HEK293T (cell line): ENCODE measurements around the gene KCND2.

Source experiments
- CTCF ChIA-PET: fragments of 350-600 bp; formaldehyde crosslinking; extraction: SDS; loops from one replicate; lab custom pipeline; 2021; ENCODE audit warnings: antibody characterized with exemption, inconsistent platforms; lab: Yijun Ruan, JAX
- POLR2A ChIA-PET: fragments of 350-600 bp; formaldehyde crosslinking; extraction: SDS; loops from one replicate; lab custom pipeline; 2020; ENCODE audit warnings: antibody characterized with exemption, inconsistent platforms; lab: Yijun Ruan, JAX
- DNase-seq: peaks from one replicate; pipeline ENCODE4 v3.0.0; 2012; ENCODE audit warnings: mixed read lengths; ENCODE audit errors: extremely low spot score
- ARNT ChIP-seq: fragments of 450-650 bp; IDR thresholded peaks from 2 replicates; pipeline ENCODE4 v1.6.1; 2017; ENCODE audit warnings: mild to moderate bottlenecking
- BHLHE40 ChIP-seq: fragments of 450-650 bp; IDR thresholded peaks from 2 replicates; pipeline ENCODE4 v1.6.1; 2016; ENCODE audit warnings: mild to moderate bottlenecking, moderate library complexity, borderline replicate concordance
- CTBP1 ChIP-seq: fragments of 450-650 bp; IDR thresholded peaks from 2 replicates; pipeline ENCODE4 v1.6.1; 2016; ENCODE audit warnings: borderline replicate concordance
- ELF4 ChIP-seq: fragments of 450-650 bp; IDR thresholded peaks from 2 replicates; pipeline ENCODE4 v1.6.1; 2017; ENCODE audit warnings: antibody characterized with exemption
- FOXA1 ChIP-seq: fragments of 450-650 bp; IDR thresholded peaks from 2 replicates; pipeline ENCODE4 v1.6.1; 2016; ENCODE audit warnings: mild to moderate bottlenecking
- FOXK2 ChIP-seq: fragments of 450-650 bp; IDR thresholded peaks from 2 replicates; pipeline ENCODE4 v1.6.1; 2016; ENCODE audit warnings: mild to moderate bottlenecking
- FOXM1 ChIP-seq: fragments of 450-650 bp; IDR thresholded peaks from 2 replicates; pipeline ENCODE4 v1.6.1; 2017; ENCODE audit warnings: mild to moderate bottlenecking, borderline replicate concordance
- HDGF ChIP-seq: fragments of 450-650 bp; IDR thresholded peaks from 2 replicates; pipeline ENCODE4 v1.6.1; 2017; ENCODE audit warnings: antibody characterized with exemption, borderline replicate concordance
- L3MBTL2 ChIP-seq: fragments of 450-650 bp; conservative IDR thresholded peaks from 2 replicates; pipeline ENCODE4 v1.6.1; 2016; ENCODE audit warnings: mild to moderate bottlenecking
- LEF1 ChIP-seq: fragments of 450-650 bp; IDR thresholded peaks from 2 replicates; pipeline ENCODE4 v1.6.1; 2017; ENCODE audit warnings: mild to moderate bottlenecking, borderline replicate concordance
- NFRKB ChIP-seq: fragments of 450-650 bp; IDR thresholded peaks from 2 replicates; pipeline ENCODE4 v1.6.1; 2016; ENCODE audit warnings: mild to moderate bottlenecking, moderate library complexity
- SP1 ChIP-seq: fragments of 450-650 bp; IDR thresholded peaks from 2 replicates; pipeline ENCODE4 v1.6.1; 2017
- SUZ12 ChIP-seq: fragments of 450-650 bp; IDR thresholded peaks from 2 replicates; pipeline ENCODE4 v1.6.1; 2016; ENCODE audit warnings: mild to moderate bottlenecking
- TARDBP ChIP-seq: fragments of 450-650 bp; IDR thresholded peaks from 2 replicates; pipeline ENCODE4 v1.6.1; 2016
- ZNF384 ChIP-seq: fragments of 450-650 bp; IDR thresholded peaks from 2 replicates; pipeline ENCODE4 v1.6.1; 2016
- TF ChIP-seq, protein P1 (sequence below): fragments of 450-650 bp; IDR thresholded peaks from 2 replicates; pipeline ENCODE4 v1.6.1; 2016

Gene KCND2

DNA sequence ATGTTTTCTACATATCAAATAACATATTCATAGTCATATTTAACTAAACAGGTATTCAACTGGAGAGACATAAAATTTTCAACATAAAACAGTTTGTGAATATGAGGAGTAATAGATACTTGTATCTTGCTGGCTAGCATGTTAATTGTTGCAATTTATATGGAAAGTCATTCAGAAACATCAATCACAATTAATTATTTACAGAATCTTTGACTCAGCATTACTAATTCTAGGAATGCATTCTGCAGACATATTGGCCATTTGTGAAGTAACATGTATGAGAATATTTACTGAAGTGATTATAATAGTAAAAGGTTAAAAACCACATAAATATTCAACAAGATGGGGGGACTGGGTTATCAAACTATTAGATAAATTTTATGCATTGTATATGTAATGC is 381.3 kb downstream of the KCND2 start:
- no peak for DNase-seq
- TF ChIP-seq, protein P1, sequence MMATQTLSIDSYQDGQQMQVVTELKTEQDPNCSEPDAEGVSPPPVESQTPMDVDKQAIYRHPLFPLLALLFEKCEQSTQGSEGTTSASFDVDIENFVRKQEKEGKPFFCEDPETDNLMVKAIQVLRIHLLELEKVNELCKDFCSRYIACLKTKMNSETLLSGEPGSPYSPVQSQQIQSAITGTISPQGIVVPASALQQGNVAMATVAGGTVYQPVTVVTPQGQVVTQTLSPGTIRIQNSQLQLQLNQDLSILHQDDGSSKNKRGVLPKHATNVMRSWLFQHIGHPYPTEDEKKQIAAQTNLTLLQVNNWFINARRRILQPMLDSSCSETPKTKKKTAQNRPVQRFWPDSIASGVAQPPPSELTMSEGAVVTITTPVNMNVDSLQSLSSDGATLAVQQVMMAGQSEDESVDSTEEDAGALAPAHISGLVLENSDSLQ, result no peak
- TF ChIP-seq CTBP1, result no peak
- no peak for TF ChIP-seq FOXM1
- no peak for TF ChIP-seq BHLHE40
- TF ChIP-seq SP1, result no peak
- TF ChIP-seq NFRKB, result no peak
- POLR2A ChIA-PET, result no interaction called here
- CTCF ChIA-PET, result no interaction called here

DNA sequence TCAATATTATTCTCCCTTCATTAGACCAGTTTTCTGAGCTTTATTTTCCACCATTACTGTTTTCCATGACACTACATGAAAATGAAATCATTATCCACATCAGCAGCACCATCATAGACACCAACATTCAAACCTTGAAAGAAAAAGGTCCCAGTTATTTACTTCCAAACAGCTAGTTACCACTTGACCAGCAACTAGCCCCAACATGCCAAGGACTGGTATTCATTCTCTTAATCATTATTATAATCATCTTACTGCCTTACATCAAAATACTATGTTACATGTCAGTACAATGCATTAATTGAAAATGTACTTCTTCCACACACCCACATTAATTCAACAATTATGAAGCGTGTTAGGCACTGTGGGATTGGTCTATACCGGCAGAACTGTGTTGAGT is 385.5 kb downstream of the KCND2 start:
- POLR2A ChIA-PET, result no interaction called here
- CTCF ChIA-PET, result no interaction called here
- DNase-seq, result no peak
- TF ChIP-seq ELF4, result no peak
- no peak for TF ChIP-seq LEF1
- no peak for TF ChIP-seq FOXK2
- TF ChIP-seq BHLHE40, result no peak
- TF ChIP-seq HDGF, result no peak
- TF ChIP-seq ZNF384, result no peak
- no peak for TF ChIP-seq NFRKB
- TF ChIP-seq SUZ12, result no peak
- TF ChIP-seq L3MBTL2, result no peak
- TF ChIP-seq, protein P1, result no peak
- TF ChIP-seq SP1, result no peak
- TF ChIP-seq TARDBP, result no peak
- TF ChIP-seq FOXA1, result no peak
- TF ChIP-seq ARNT, result no peak
- TF ChIP-seq CTBP1, result no peak
- TF ChIP-seq FOXM1, result no peak

DNA sequence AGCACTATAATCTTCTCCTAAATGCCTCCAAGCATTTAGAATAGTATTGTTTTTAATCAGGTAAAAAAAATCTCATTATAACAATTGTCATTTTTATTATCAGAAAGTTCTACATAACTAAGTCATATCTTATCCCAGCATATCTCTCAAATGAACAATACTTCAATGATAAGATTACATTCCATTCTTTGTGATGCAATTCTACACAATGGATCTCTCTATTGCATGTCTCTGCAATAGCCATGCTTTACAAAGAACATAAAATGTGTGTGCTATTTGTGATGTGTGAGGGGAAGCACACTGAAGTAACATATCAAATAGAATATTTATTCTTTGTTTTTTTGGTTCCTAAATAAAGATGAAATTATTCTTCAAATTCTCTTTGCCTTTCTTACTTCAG is 389.3 kb downstream of the KCND2 start:
- ChIA-PET CTCF (no interaction called here), POLR2A (no interaction called here)
- DNase-seq, result no peak
- TF ChIP-seq NFRKB (no peak), FOXK2 (no peak), ZNF384 (no peak), BHLHE40 (no peak), CTBP1 (no peak), LEF1 (no peak), TARDBP (no peak), FOXA1 (no peak), SP1 (no peak), ELF4 (no peak), FOXM1 (no peak), HDGF (no peak), SUZ12 (no peak), L3MBTL2 (no peak), ARNT (no peak)
- TF ChIP-seq, protein P1, result no peak

DNA sequence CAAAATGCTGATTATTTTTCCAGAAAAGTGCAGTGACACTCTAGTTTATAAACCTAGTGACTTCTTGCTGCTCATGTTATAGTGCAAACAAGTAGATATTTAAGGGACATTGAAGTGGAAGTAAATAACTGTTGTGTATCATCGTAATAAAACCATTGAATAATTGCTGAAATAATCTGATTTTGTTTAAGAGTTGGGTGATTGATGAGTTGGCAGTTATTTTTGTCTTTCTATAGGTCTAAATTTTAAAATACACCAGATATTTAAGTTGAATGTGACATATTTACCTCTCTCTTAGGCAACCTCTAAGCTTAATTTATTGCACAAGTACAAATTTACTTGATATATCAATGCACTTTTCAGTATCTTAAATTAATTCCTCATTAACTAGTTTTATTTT is 392.1 kb downstream of the KCND2 start:
- TF ChIP-seq ZNF384 (no peak), FOXA1 (no peak), FOXK2 (no peak), SUZ12 (no peak)
- TF ChIP-seq, protein P1, result no peak
- ChIA-PET POLR2A (no interaction called here), CTCF (no interaction called here)
- no peak for DNase-seq

DNA sequence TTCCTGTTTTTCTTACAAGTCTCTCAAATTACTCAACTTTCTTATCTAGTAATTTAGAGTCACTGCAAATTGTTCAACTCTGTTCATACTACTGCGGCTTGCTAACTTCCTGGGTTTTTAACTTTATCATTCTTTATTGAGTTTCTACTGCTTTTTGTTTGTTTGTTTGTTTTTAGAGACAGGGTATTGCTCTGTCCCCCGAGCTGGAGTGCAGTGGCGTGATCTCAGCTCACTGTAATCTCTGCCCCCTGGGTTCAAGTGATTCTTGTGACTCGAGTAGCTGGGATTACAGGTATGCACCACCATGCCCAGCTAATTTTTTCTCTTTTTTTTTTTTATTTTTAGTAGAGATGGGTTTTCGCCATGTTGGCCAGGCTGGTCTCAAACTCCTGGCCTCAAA is 402.1 kb downstream of the KCND2 start:
- ChIA-PET CTCF (no interaction called here), POLR2A (no interaction called here)
- TF ChIP-seq ARNT (no peak), BHLHE40 (no peak), ZNF384 (no peak)
- DNase-seq, result no peak

DNA sequence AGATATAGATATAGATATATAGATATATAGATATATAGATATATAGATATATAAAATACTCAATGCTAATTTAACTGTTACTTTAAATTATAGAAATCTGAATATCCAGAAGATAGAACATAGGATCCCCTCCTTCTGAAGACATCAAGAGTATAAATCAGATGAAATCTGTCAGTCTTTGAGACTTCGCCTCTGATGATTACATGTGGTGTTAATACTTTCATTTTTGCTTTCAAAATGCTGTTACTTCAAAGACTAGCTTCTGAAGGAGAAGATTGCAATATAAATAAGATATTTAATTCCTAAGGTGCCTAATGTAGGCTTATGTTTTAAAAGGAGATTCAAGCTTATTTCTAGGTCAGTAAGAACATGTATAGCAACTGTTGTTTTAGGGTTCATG is 404.6 kb downstream of the KCND2 start:
- POLR2A ChIA-PET, result no interaction called here
- CTCF ChIA-PET, result no interaction called here
- TF ChIP-seq FOXA1, result no peak
- no peak for TF ChIP-seq HDGF
- TF ChIP-seq TARDBP, result no peak
- no peak for TF ChIP-seq LEF1
- TF ChIP-seq ELF4, result no peak
- TF ChIP-seq BHLHE40, result no peak
- no peak for TF ChIP-seq L3MBTL2
- no peak for TF ChIP-seq SP1
- no peak for TF ChIP-seq SUZ12
- TF ChIP-seq ARNT, result no peak
- TF ChIP-seq CTBP1, result no peak
- TF ChIP-seq, protein P1, result no peak
- TF ChIP-seq ZNF384, result no peak
- TF ChIP-seq FOXK2, result no peak
- no peak for TF ChIP-seq NFRKB
- TF ChIP-seq FOXM1, result no peak
- DNase-seq, result no peak
